Measurements from ENCODE around the gene IL21R.

The IL21R gene

GRCh38 chr16:27492588-27492979 is 90.6 kb downstream of the IL21R start:
- no peak for DNase-seq

- no peak for DNase-seq
Observed at GRCh38 chr16:27495191-27495590, 93.2 kb downstream of the IL21R start.

- DNase-seq: no peak
Observed at GRCh38 chr16:27498031-27498825, 96.3 kb downstream of the IL21R start.

GRCh38 chr16:27498916-27499658 is 97.1 kb downstream of the IL21R start:
- DNase-seq: no peak

GRCh38 chr16:27499659-27500055 is 97.7 kb downstream of the IL21R start:
- DNase-seq: no peak

GRCh38 chr16:27500801-27501200 is 98.8 kb downstream of the IL21R start:
- no peak for DNase-seq

All from activated naive CD4-positive, alpha-beta T cell treated with Interleukin-2 at 50 U/mL for 16 hours (primary cell).